IPS DF 4.7 (cell line): Measurements from ENCODE around the gene ACP6.

Experiments used
- DNase-seq: peaks from one replicate; pipeline ENCODE4 v3.0.0-alpha.2; 2013; ENCODE audit warnings: low spot score; ENCODE audit errors: extremely low read depth

Gene ACP6

DNA sequence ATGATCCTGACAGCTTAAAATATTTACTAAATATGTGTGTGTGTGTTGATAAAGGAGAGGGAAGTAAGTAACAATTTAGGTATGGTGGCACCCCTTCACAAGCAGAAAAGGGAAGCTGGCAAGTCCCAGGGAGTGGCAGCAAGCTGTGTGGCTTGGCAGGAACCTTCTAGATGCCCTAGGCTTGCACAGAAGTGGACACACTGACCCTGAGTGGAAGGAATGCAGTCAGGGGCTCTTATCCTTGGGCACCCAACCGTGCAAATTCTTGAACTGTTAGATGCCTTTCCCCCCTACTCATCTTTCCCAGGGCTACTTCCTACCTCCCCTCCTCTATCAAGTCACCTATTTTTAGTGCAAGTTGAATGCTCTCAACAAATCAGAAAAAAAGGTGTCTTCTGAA, 18.9 kb downstream of the ACP6 start:
- DNase-seq: no peak

DNA sequence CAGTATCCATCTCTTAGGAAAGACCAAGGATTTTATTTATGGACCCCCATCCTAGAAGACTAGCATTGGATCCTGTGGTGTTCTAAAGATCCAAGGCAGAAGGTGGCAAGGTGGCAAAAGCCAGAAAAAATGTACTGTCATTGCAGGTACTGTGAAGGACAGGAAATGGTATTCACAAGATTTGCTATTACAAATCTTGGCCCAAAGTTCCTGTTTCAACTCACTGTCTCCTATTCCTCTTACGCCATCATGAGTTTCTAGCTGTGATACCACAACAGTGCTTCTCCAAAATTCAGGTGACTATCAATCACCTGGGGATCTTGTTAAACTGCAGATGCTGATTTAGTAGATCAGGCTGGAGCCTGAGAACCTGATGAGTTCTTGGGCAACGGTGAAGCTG, 21.4 kb downstream of the ACP6 start:
- no peak for DNase-seq

DNA sequence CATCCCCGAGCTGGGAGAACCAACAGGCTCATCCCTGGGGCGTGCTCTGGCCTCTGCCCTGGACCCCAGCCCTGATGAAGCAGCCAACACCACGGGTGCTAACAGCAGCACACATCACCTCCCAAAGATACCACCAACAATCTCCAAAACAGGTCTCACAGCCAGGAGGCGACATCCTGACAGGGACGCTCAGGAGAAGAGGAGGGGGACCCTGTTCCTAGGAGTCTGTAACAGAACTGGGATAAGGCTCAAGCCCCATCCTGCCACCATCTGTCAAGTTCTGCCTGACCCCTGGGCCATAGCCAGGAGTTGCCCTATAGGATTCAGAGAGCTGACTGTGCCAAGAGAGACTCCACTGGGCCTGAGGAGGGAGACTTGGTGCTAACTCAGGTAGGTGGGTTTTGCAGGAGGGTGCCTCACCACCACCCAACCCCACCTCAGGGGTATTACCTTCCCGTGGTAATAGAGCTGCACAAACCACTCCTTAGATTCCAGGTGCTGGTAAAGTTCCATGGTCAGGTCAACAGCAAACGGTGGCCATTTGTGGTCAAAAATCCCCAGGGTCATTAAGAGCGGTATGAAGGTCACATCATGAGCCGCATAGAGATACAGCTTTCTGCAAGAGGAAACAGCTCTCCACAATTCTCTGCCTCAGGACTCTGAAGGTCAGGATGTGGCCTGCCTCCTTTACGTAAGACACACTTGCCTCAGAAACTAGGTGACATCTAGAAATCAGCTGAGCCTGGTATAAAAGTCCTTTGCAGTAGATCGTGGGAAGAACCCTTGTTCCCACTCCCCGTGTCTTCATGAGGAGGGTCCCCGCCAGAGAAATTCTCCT, 22.3 kb downstream of the ACP6 start:
- no peak for DNase-seq

DNA sequence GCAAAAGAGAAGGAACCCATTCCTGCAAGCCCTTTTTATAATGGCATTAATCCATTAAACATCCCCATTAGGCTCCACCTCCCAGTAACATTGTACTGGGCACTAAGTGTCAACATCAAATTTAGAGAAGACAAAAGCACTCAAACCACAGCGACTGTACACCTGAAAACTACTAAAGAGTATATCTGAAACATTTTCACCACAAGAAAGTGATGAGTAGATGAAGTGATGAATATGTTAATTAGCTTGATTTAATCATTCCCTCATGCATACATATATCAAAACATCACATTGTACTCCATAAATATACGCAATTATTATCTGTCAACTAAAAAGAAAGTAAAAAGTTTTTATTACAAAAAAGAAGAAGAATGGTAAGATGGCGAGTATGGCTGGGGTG, 26.4 kb downstream of the ACP6 start:
- no peak for DNase-seq

DNA sequence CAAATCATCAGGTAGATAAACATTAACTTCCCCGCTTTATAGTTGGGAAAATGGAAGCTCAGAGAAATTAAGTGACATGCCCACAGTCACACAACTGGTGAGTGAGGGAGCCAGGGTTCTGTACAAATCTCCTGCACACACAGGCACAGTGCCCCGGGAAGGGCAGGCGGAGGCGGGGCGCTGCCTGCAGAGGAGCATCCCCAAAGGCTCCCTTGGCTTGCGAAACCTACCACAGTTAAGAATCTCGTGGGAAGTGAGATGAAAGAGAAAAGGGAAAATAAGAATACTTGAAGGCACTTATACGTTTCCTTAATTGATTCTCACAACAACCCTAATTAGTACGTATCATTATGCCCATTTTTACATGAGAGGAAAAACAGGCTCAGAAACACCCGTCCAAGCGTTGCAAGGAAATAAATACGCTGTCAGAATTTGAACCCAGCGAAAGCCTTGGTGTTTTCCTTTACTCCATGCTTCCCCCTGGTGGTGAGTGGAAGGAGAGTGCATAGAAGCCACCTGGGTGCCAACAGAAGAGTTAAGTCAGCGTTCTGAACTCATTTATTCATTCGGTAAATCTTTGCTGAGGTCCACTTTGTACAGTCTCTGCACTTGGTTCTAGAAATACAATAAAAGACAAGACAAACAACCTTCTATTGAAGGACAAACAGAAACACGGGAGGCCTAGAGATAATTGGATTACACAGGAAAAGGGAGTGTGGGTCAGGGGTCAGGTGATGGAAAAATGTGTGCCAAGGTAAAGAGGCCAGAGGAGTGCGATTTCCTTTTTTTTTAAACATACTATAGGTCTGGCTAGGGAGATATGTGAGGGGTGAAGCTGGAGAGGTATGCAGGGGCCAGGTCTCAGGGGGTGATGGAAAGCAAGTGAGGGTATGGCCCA, 28.4 kb downstream of the ACP6 start:
- no peak for DNase-seq

DNA sequence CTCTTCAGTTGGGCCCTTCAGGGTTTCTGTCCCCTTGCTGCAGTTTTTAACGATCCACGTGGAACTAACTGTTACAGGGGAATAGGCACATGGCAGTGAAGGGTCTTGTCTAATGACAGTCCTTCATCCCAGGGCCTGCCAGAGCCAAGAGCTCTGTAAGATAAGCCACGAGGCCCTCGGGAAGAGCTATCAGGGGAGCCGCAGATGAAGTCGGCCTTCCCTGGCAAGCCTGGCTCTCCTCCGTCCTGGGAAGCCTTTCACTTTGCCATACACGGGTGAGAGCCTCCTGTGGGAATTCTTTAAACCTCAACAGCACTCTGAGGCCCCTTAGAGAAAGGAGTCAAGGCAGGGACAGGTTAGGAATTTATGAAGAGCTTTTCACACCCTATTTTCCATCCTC, 29.0 kb downstream of the ACP6 start:
- no peak for DNase-seq

DNA sequence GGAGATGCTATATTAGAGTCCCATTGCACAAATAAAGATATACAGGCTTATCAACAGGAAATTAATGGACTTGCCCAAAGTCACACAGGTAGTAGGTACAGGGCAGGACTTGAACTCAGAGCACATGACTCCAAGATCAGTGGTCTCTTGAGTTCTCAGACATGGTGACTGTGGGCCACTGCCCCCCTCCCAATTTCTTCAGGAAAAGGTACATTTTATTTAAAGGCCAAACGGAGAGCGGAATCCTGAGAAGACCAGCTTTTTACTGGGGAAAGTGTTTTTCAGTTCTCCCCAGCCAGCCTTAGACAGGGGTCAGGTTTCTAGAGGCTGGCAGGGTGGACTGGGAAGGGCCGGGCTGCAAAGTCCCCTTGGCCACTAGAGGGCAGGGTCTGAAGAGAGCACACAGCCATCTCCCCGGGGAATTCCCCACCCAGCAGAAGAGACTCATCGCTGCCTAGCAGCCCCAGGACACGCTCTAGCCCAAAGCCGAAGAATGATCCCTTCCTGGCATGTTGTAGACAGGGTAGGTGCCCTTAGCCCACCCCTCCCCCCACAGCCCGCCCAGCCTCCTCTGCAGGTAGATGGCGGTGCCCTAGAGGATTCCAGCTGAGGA, 29.7 kb downstream of the ACP6 start:
- DNase-seq: peak; percentile 44

DNA sequence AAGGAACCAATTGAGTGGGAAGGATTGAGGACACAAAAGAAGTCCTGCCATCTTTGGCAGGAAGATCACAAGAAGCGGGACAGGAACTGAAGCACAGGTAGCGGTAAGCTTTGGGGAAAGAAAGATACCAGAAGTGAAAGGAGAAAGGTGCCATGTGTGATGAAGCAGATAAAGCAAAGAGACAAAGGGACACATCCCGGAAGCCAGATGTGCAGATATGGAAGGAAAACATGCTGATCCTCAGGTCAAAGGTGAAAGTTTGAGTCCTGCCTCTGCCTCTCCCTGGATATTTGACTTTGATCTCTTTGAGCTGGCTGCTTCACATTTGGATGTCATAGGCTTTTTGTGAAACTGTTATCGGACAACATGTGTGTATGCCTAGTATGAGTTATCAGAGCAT, 34.0 kb downstream of the ACP6 start:
- DNase-seq: no peak

DNA sequence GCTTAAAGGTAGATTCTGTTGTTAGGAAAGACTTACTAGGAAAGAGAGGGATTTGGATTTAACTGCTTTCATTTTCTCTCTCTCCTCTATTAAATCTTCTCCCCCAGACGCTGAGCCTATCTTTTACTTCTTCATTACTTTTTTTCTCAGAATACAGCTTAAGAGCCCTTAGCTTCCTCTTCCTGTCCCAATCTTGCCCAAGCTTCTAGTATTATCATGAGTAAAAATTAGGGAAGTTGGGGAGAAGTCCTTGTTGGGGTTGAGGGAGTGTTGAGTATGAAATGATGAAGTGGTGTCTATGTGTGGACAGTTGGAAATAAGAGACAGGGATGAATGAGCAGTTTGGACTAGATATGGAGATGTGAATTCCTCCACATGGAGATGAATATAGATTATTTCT, 35.0 kb downstream of the ACP6 start:
- DNase-seq: no peak

DNA sequence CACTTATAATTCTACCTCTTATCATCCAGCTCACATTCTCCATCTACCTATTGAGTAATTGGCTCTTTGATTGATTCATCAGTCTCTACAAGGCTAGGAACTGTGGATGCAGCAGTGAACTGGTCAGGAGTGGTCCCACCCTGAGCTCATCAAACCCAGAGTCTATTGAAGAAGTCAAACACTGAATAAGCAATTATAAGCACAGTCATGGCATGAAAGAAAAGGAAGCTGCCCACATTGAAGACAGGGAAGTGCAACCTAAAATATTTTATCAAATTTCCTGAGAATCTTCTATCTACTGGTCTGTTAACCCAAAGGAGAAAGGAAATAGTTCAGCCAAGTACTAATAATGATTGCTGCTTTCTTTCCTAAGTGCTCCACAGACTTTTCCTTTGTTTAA, 35.7 kb downstream of the ACP6 start:
- no peak for DNase-seq

DNA sequence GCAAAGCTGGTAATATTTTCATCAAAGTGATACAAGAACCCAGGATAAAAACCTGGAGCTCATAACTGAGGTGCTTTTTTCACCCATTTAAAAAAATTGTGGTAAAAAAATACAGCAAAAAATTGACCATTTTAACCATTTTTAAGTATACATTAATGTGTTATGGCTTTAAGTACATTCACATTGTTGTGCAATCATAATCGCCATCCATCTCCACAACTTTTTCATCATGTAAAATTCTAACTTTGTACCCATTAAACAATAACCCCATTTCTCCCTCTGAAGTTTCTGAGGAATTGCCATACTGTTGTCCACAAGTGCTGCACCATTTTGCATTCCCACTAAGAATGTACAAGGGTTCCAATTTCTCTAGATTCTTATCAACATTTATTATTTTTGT, 36.6 kb downstream of the ACP6 start:
- no peak for DNase-seq

DNA sequence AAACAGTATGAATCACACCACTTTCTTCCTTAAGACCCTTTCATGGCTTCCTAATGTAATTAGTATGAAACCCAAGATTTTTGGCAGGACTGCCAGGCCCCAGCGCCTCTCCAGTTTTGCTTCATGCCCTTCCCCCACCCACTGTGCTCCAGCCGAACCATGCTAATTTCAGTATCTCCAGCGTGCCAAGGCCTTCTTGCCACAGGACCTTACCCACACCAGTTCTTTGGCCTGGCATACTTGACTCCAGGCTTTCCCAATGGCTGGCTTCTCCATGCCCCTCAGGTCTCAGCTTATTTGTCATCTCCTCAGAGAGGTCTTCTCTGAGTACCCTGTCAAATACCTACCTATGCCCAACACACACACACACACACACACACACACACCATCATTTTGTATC, 38.5 kb downstream of the ACP6 start:
- no peak for DNase-seq

DNA sequence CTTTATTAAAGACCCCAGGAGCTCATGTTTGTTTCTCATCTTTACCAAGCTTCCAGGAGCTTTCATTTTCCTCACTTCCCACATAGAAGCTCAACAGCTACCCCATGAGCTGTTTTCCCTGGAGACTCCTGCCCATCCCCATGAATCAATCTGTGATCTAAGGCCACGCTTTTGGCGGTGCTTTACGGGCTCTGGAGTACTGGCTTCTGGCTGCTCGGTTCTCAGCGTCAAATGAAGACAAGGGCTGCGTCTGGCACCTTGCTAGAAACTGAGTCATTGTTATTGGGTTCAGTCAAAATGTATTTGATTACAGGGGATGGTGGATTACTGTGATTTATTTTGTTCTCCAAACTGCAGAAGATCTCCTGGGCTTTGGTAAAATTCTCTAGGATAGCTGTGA, 39.9 kb downstream of the ACP6 start:
- DNase-seq: no peak

DNA sequence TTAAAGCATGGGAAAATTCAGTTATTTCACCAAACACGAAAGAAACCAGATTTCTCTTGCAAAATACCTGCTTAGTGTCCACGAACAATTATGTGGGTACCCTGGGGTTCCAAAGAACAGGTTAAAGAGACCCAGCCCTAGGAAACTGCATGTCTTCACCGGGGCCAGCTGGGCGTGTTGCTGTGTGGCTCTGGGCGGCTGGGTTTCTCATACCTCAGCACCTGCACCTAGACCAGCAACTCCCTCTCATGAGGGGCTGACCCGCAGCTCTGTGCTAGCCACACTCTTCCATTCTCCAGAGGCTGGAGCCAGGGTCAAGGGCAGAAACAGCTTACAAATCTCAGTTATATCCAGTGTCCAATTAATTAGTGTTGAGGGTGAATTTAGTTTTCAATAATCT, 40.3 kb downstream of the ACP6 start:
- no peak for DNase-seq

DNA sequence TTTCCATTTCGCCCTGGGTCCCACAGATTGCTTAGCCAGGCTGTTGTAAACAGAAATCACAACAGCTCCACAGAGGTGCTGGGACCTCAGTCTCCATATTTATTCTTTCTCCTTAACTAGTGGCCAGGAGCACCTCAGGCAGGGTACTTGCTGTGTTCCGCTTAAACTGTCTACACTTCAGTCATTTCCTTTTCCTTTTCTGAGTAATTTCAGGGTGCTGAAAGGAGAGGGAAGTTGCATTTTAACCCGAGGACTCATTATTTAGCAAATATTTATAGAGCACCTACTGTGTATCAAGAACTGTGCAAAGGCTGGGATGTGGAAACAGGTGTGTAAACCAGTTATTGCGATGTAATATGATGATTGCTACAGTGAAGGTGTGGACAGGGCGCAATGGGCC, 41.9 kb downstream of the ACP6 start:
- no peak for DNase-seq

DNA sequence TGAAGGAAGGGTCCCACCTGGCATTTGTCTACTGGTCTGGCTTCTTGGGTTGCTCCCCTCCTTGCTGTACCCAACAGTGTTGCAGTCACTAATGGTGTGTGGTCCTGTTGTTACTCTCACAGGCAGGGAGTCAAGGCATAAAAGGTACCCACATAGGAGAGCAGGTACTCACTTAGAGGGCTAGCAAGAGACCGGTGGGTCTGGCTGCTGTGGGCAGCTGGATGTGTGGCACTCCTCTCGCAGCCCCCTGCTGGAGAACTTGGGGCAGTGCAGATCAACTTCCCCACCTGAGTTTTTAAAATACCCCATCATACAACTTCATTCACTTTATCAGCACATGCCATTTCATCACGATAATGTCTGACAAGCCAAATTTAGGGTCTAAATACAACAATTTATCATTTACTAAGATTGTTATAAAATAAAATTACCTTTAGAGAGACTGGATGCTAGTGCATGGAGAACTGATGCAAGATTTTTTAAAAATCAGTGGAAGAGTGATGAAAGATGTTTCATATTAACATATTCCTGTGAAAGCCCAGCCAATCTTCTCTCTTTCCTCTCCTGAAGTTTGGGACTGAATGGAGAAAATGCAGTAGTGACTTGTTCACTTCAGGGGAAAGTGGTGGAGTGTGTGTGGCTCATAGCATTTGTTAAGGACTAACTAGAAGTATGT, 42.8 kb downstream of the ACP6 start:
- no peak for DNase-seq

DNA sequence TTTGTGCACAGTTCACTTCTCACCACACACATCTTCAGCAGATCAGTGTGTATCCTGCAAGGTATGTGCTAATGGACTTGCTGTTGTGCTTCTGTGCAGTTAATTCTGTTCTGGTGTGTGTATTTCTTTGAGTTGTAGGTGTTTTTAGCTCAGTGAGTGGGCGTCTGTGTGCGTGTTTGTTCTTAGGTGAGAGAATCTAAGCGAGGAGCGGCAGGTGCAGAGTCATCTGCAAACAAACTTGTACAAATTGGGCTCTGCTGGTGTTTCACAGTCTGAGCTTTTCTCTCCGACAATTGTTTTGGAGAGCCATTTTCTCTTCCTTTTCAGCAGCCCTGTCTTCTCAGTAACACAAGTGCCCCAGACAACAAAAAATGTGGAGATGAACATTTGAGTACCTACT, 43.6 kb downstream of the ACP6 start:
- DNase-seq: no peak

DNA sequence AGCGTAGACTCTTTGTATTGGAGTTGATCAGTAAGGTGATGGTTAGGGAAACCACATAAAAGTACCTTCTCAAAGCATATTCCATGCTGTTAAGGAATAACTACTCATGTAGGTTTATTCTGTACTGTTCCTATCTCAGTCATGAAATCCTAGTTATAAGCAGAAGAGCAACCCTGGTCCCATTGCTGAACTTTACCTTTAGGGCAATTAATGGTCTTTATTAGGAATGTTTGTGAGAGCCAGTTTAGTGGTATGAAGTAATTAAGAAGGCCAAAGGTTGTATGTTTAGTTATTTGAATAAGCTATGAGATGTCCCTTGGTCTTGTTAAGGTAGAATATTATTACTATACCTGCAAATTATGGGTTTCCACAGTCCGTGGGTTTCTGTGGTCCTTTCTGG, 44.0 kb downstream of the ACP6 start:
- DNase-seq: no peak

DNA sequence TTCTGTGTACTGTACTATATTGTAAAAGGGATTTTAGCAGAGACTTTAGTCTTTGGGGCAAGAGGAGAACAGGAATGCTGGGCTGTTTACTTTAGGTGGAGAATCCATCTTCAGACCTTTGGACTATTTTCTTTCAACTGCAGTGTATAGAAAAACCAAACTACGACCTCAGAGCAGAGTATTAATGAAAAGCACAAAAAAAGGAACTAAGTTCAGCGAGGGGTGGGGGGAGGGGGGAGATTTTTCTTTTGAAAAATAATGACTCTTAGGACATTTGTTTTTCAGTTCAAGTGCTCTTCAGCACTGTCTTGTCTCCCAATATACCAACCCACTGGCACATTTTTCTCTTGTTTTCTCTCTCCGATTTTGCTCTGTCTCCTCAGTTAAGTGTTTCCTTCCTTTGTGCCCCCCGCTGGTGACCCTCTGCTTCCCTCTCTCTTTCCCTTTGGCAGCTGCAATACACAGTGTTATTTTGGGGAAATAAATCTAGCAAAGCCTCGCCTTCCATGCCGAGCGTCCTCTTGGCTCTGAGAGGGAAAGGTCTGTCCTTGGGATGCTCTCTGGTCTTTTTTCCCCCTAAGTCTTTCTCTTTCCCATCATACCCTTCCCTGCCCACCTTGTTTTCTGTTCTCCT, 44.8 kb downstream of the ACP6 start:
- DNase-seq: no peak

DNA sequence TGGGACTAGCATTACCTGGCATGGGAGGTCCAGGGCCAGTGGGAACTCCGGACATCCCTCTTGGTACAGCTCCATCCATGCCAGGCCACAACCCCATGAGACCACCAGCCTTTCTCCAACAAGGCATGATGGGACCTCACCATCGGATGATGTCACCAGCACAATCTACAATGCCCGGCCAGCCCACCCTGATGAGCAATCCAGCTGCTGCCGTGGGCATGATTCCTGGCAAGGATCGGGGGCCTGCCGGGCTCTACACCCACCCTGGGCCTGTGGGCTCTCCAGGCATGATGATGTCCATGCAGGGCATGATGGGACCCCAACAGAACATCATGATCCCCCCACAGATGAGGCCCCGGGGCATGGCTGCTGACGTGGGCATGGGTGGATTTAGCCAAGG, 45.8 kb downstream of the ACP6 start:
- no peak for DNase-seq

DNA sequence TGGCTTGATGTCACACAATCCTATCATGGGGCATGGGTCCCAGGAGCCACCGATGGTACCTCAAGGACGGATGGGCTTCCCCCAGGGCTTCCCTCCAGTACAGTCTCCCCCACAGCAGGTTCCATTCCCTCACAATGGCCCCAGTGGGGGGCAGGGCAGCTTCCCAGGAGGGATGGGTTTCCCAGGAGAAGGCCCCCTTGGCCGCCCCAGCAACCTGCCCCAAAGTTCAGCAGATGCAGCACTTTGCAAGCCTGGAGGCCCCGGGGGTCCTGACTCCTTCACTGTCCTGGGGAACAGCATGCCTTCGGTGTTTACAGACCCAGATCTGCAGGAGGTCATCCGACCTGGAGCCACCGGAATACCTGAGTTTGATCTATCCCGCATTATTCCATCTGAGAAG, 46.3 kb downstream of the ACP6 start:
- DNase-seq: no peak
